Adrenal gland (tissue), 5 donors: ENCODE data around the gene DTL.

Experiments used
- CTCF ChIP-seq, 6 experiments: fragments of 450-650 bp in 4 of 6; fragments of 200-600 bp in 2 of 6; sonication (generic) in 1 of 6; IDR thresholded peaks; 1 replicate in 5 of 6; 2 replicates in 1 of 6; pipeline versions ENCODE4 v1.5.1 to v1.8.0; 2016 to 2021; ENCODE audit warnings: antibody characterized with exemption in 6 of 6, mild to moderate bottlenecking in 2 of 6, moderate library complexity in 1 of 6
- POLR2A ChIP-seq, 2 donors: fragments of 450-650 bp; IDR thresholded peaks; one replicate each; pipeline ENCODE4 v1.6.1; 2017; ENCODE audit warnings: antibody characterized with exemption in 2 of 2, mild to moderate bottlenecking in 2 of 2, moderate library complexity in 1 of 2
- donor health status: DM: no; HTN: no; CAD: no.

- TF ChIP-seq CTCF (IDR thresholded peaks at IDR 0.05) (no peak), POLR2A (IDR thresholded peaks at IDR 0.05) (no peak)
These were observed 84.3 kb downstream of the DTL start for GRCh38 chr1:212119863-212120262.
